OCI-LY7 (cell line): ENCODE results near the gene AKAP13.

Experiments used
- EZH2phosphoT487 ChIP-seq: fragments of 200-600 bp; sonication (generic); IDR thresholded peaks from 2 replicates; pipeline ENCODE4 v1.6.1; 2018; ENCODE audit warnings: low read depth, borderline replicate concordance, mild to moderate bottlenecking, mixed run types, antibody characterized with exemption, low read length, moderate library complexity, mixed read lengths
- TF ChIP-seq, protein P1 (sequence below): fragments of 200-600 bp; sonication (generic); conservative IDR thresholded peaks from 2 replicates; pipeline ENCODE4 v1.5.1; 2014; ENCODE audit warnings: mild to moderate bottlenecking, antibody characterized with exemption, low read length, moderate library complexity, mixed read lengths

DNA sequence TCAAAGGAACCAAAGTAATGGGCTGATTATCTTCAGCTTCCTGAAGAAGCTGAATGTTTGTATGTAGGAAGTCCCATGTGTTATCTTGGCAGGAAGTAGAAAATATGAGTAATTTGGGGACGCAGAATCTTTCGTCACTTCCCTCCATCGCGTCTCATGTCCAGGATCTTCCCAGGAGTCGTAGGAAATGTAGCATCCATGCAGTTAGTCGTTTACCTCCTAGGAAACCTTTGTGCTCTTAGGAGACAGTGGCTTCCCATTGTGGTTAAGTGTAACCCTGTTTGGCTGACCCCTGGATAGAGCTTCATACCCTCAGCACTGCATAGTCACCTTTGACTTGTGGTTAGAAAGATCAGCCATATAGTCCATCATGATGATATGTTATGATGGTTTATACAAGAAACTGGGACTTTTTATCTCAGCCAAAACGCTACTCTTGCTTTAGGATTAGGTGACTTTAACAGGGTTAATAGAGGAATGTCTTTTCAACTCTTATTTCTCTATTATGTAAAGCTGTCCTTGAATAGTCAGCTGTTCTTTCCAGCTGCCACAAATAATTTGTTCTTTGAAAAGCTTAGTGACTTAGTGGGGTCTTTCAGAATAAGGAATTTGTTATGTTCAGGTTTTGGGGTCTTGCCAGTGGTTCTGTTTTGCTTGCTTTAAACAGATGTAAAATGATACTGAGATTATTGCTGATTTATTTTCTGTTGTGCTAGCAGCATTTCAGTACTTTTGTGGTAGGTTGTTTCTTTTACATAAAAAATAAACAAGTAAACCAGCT is 322.1 kb downstream of the AKAP13 start:
- TF ChIP-seq, protein P1, sequence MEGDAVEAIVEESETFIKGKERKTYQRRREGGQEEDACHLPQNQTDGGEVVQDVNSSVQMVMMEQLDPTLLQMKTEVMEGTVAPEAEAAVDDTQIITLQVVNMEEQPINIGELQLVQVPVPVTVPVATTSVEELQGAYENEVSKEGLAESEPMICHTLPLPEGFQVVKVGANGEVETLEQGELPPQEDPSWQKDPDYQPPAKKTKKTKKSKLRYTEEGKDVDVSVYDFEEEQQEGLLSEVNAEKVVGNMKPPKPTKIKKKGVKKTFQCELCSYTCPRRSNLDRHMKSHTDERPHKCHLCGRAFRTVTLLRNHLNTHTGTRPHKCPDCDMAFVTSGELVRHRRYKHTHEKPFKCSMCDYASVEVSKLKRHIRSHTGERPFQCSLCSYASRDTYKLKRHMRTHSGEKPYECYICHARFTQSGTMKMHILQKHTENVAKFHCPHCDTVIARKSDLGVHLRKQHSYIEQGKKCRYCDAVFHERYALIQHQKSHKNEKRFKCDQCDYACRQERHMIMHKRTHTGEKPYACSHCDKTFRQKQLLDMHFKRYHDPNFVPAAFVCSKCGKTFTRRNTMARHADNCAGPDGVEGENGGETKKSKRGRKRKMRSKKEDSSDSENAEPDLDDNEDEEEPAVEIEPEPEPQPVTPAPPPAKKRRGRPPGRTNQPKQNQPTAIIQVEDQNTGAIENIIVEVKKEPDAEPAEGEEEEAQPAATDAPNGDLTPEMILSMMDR: no peak
- TF ChIP-seq EZH2phosphoT487: no peak
